ENCODE data around the gene TARS2. TPM values are rescaled to one million over a fixed set of nuclear protein-coding genes. Genes with fewer than 3 reads are reported as not detected.

TARS2 gene
- total and polyA plus RNA-seq, 9 donors, result 15.2 to 28.0 (median 16.5) TPM

- DNase-seq, result no peak
- Histone ChIP-seq H3K9me3 (replicated peaks; ENCODE audit: control insufficient read depth, low read depth, low read length) (no peaks in the 10 kb centered on the region), H3K36me3 (ENCODE audit: control insufficient read depth, insufficient read depth, low read length) (peaks cover 62% of the 10 kb centered on the region), H3K27me3 (ENCODE audit: control insufficient read depth, insufficient read depth, low read length) (no peaks in the 10 kb centered on the region), H3K4me3 (ENCODE audit: low read length) (no peak overlapping the region), H3K4me1 (ENCODE audit: control insufficient read depth, insufficient read depth, low read length) (peaks cover 9% of the 10 kb centered on the region), H3K27ac (ENCODE audit: low read length) (no peak overlapping the region)
- WGBS (ENCODE audit: insufficient coverage), result 84% methylated on average over 4 of the region's 6 CpGs
Observed at GRCh38 chr1:150505431-150505830, 18.2 kb downstream of the TARS2 start.

GRCh38 chr1:150507912-150508864 lies 21.0 kb downstream of the TARS2 start, which contains the start of gene ECM1:
TSS of gene ECM1 (plus strand) at chr1:150508109. CDS start at chr1:150508210, 101 bp downstream.
- Histone ChIP-seq H3K27ac (ENCODE audit: low read length) (no peak within 1 kb of the TSS), H3K36me3 (ENCODE audit: control insufficient read depth, insufficient read depth, low read length) (peaks cover 53% of the 10 kb centered on the region), H3K4me3 (ENCODE audit: low read length) (no peak within 1 kb of the TSS), H3K4me1 (ENCODE audit: control insufficient read depth, insufficient read depth, low read length) (peaks cover 16% of the 10 kb centered on the region), H3K27me3 (ENCODE audit: control insufficient read depth, insufficient read depth, low read length) (no peaks in the 10 kb centered on the region), H3K9me3 (replicated peaks; ENCODE audit: control insufficient read depth, low read depth, low read length) (no peaks in the 10 kb centered on the region)
- DNase-seq, result peak; percentile 37
- WGBS (ENCODE audit: insufficient coverage), result 67% methylated on average over 1 of the region's 7 CpGs

GRCh38 chr1:150508982-150509381 lies 21.8 kb downstream of the TARS2 start:
- Histone ChIP-seq H3K9me3 (replicated peaks; ENCODE audit: control insufficient read depth, low read depth, low read length) (no peaks in the 10 kb centered on the region), H3K27me3 (ENCODE audit: control insufficient read depth, insufficient read depth, low read length) (no peaks in the 10 kb centered on the region), H3K4me3 (ENCODE audit: low read length) (no peak overlapping the region), H3K36me3 (ENCODE audit: control insufficient read depth, insufficient read depth, low read length) (peaks cover 49% of the 10 kb centered on the region), H3K4me1 (ENCODE audit: control insufficient read depth, insufficient read depth, low read length) (peaks cover 18% of the 10 kb centered on the region), H3K27ac (ENCODE audit: low read length) (no peak overlapping the region)
- no CpG with 5 or more reads among the region's 4 CpGs for WGBS (ENCODE audit: insufficient coverage)
- DNase-seq, result no peak

GRCh38 chr1:150511551-150511950 lies 24.3 kb downstream of the TARS2 start:
- Histone ChIP-seq H3K27me3 (ENCODE audit: control insufficient read depth, insufficient read depth, low read length) (no peaks in the 10 kb centered on the region), H3K4me3 (ENCODE audit: low read length) (no peak overlapping the region), H3K36me3 (ENCODE audit: control insufficient read depth, insufficient read depth, low read length) (peaks cover 24% of the 10 kb centered on the region), H3K4me1 (ENCODE audit: control insufficient read depth, insufficient read depth, low read length) (peaks cover 36% of the 10 kb centered on the region), H3K27ac (ENCODE audit: low read length) (no peak overlapping the region), H3K9me3 (replicated peaks; ENCODE audit: control insufficient read depth, low read depth, low read length) (no peaks in the 10 kb centered on the region)
- no peak for DNase-seq
- WGBS (ENCODE audit: insufficient coverage), result 92% methylated on average over 12 of the region's 12 CpGs

GRCh38 chr1:150511985-150512660 lies 24.9 kb downstream of the TARS2 start:
- H3K4me1 ChIP-seq (ENCODE audit: control insufficient read depth, insufficient read depth, low read length), result peaks cover 36% of the 10 kb centered on the region
- H3K36me3 ChIP-seq (ENCODE audit: control insufficient read depth, insufficient read depth, low read length), result peaks cover 18% of the 10 kb centered on the region
- DNase-seq, result no peak
- WGBS (ENCODE audit: insufficient coverage), result 90% methylated on average over 17 of the region's 17 CpGs
- H3K27me3 ChIP-seq (ENCODE audit: control insufficient read depth, insufficient read depth, low read length), result no peaks in the 10 kb centered on the region
- H3K9me3 ChIP-seq (replicated peaks; ENCODE audit: control insufficient read depth, low read depth, low read length), result no peaks in the 10 kb centered on the region
- H3K27ac ChIP-seq (ENCODE audit: low read length), result no peak overlapping the region
- H3K4me3 ChIP-seq (ENCODE audit: low read length), result no peak overlapping the region

GRCh38 chr1:150512846-150513245 lies 25.6 kb downstream of the TARS2 start:
- no CpG with 5 or more reads among the region's 2 CpGs for WGBS (ENCODE audit: insufficient coverage)
- Histone ChIP-seq H3K27me3 (ENCODE audit: control insufficient read depth, insufficient read depth, low read length) (no peaks in the 10 kb centered on the region), H3K4me1 (ENCODE audit: control insufficient read depth, insufficient read depth, low read length) (peaks cover 35% of the 10 kb centered on the region), H3K27ac (ENCODE audit: low read length) (no peak overlapping the region), H3K4me3 (ENCODE audit: low read length) (no peak overlapping the region), H3K36me3 (ENCODE audit: control insufficient read depth, insufficient read depth, low read length) (peaks cover 18% of the 10 kb centered on the region), H3K9me3 (replicated peaks; ENCODE audit: control insufficient read depth, low read depth, low read length) (no peaks in the 10 kb centered on the region)
- DNase-seq, result no peak

GRCh38 chr1:150513351-150513791 lies 26.2 kb downstream of the TARS2 start:
- H3K4me3 ChIP-seq (ENCODE audit: low read length), result no peak overlapping the region
- H3K27me3 ChIP-seq (ENCODE audit: control insufficient read depth, insufficient read depth, low read length), result no peaks in the 10 kb centered on the region
- 53% methylated on average over 6 of the region's 7 CpGs for WGBS (ENCODE audit: insufficient coverage)
- no peaks in the 10 kb centered on the region for H3K9me3 ChIP-seq (replicated peaks; ENCODE audit: control insufficient read depth, low read depth, low read length)
- no peak for DNase-seq
- no peak overlapping the region for H3K27ac ChIP-seq (ENCODE audit: low read length)
- H3K36me3 ChIP-seq (ENCODE audit: control insufficient read depth, insufficient read depth, low read length), result peaks cover 13% of the 10 kb centered on the region
- peaks cover 30% of the 10 kb centered on the region for H3K4me1 ChIP-seq (ENCODE audit: control insufficient read depth, insufficient read depth, low read length)

GRCh38 chr1:150514260-150514659 lies 27.0 kb downstream of the TARS2 start:
- Histone ChIP-seq H3K36me3 (ENCODE audit: control insufficient read depth, insufficient read depth, low read length) (peaks cover 11% of the 10 kb centered on the region), H3K4me3 (ENCODE audit: low read length) (no peak overlapping the region), H3K4me1 (ENCODE audit: control insufficient read depth, insufficient read depth, low read length) (peaks cover 30% of the 10 kb centered on the region), H3K27me3 (ENCODE audit: control insufficient read depth, insufficient read depth, low read length) (no peaks in the 10 kb centered on the region), H3K27ac (ENCODE audit: low read length) (no peak overlapping the region), H3K9me3 (replicated peaks; ENCODE audit: control insufficient read depth, low read depth, low read length) (no peaks in the 10 kb centered on the region)
- no peak for DNase-seq
- WGBS (ENCODE audit: insufficient coverage), result 90% methylated on average over 9 of the region's 9 CpGs

GRCh38 chr1:150514913-150515327 lies 27.7 kb downstream of the TARS2 start:
- peak overlapping the region; percentile 76 for H3K4me3 ChIP-seq (ENCODE audit: low read length)
- no peaks in the 10 kb centered on the region for H3K27me3 ChIP-seq (ENCODE audit: control insufficient read depth, insufficient read depth, low read length)
- H3K27ac ChIP-seq (ENCODE audit: low read length), result peak overlapping the region; percentile 93
- no peak for DNase-seq
- no peaks in the 10 kb centered on the region for H3K9me3 ChIP-seq (replicated peaks; ENCODE audit: control insufficient read depth, low read depth, low read length)
- H3K4me1 ChIP-seq (ENCODE audit: control insufficient read depth, insufficient read depth, low read length), result peaks cover 30% of the 10 kb centered on the region
- H3K36me3 ChIP-seq (ENCODE audit: control insufficient read depth, insufficient read depth, low read length), result peaks cover 11% of the 10 kb centered on the region
- 15% methylated on average over 18 of the region's 21 CpGs for WGBS (ENCODE audit: insufficient coverage)
